Glutamatergic neuron (in vitro differentiated cells): ENCODE results near the gene GP2. TPM values are rescaled to one million over a fixed set of nuclear protein-coding genes. Genes with fewer than 3 reads are reported as not detected.

ENCODE experiments used
- DNase-seq: peaks from one replicate; pipeline ENCODE4 v3.0.0; 2022
- H3K27ac Mint-ChIP-seq: one replicate; pipeline ENCODE4 v1.8.0; 2020; ENCODE audit warnings: mild to moderate bottlenecking, mixed read lengths, inconsistent platforms; ENCODE audit not compliant: unreplicated experiment
- H3K27me3 Mint-ChIP-seq: one replicate; pipeline ENCODE4 v1.8.0; 2020; ENCODE audit warnings: mild to moderate bottlenecking, moderate library complexity, mixed read lengths, inconsistent platforms; ENCODE audit not compliant: unreplicated experiment
- H3K36me3 Mint-ChIP-seq: one replicate; pipeline ENCODE4 v1.8.0; 2020; ENCODE audit warnings: mild to moderate bottlenecking, mixed read lengths, inconsistent platforms; ENCODE audit not compliant: unreplicated experiment
- H3K4me1 Mint-ChIP-seq: one replicate; pipeline ENCODE4 v1.8.0; 2020; ENCODE audit warnings: mild to moderate bottlenecking, low read depth, mixed read lengths, inconsistent platforms; ENCODE audit not compliant: unreplicated experiment
- H3K4me3 Mint-ChIP-seq: one replicate; pipeline ENCODE4 v1.8.0; 2020; ENCODE audit warnings: mild to moderate bottlenecking, mixed read lengths, inconsistent platforms; ENCODE audit not compliant: unreplicated experiment
- H3K9me3 Mint-ChIP-seq: one replicate; pipeline ENCODE4 v1.8.0; 2020; ENCODE audit warnings: mild to moderate bottlenecking, moderate library complexity, mixed read lengths, inconsistent platforms; ENCODE audit not compliant: unreplicated experiment
- CTCF ChIP-seq: fragments of 200-600 bp; sonication (generic); IDR thresholded peaks from one replicate; pipeline ENCODE4 v1.5.0; 2021; ENCODE audit not compliant: partially characterized antibody, unreplicated experiment
- total RNA-seq: library from RNA; stranded (reverse); fragmentation: NEBNext Ultra II Directional; extraction: Animal tissue kit (Norgen Biotek cat#: 25700); gene quantifications from one replicate; pipeline ENCODE4 v1.2.1, GENCODE V29; 2021; ENCODE audit not compliant: unreplicated experiment

The GP2 gene
- total RNA-seq, 1 donor from 2014 or later = not detected

GRCh38 chr16:20289571-20289970 is 37.7 kb downstream of the GP2 start:
- Mint-ChIP-seq H3K4me1 (peaks cover 18% of the 10 kb centered on the region), H3K9me3 (no peaks in the 10 kb centered on the region), H3K4me3 (no peak overlapping the region), H3K36me3 (no peaks in the 10 kb centered on the region), H3K27ac (no peak overlapping the region), H3K27me3 (peaks cover 3% of the 10 kb centered on the region)
- DNase-seq = no peak
- TF ChIP-seq CTCF = no peak

GRCh38 chr16:20285993-20286499 is 41.3 kb downstream of the GP2 start:
- H3K36me3 Mint-ChIP-seq = peaks cover 6% of the 10 kb centered on the region
- TF ChIP-seq CTCF = no peak
- no peak overlapping the region for H3K4me3 Mint-ChIP-seq
- peaks cover 5% of the 10 kb centered on the region for H3K4me1 Mint-ChIP-seq
- no peak overlapping the region for H3K27ac Mint-ChIP-seq
- H3K9me3 Mint-ChIP-seq = no peaks in the 10 kb centered on the region
- H3K27me3 Mint-ChIP-seq = peaks cover 4% of the 10 kb centered on the region
- no peak for DNase-seq

GRCh38 chr16:20280259-20280658 is 47.1 kb downstream of the GP2 start:
- DNase-seq = no peak
- Mint-ChIP-seq H3K4me3 (no peak overlapping the region), H3K4me1 (no peaks in the 10 kb centered on the region), H3K27me3 (peaks cover 5% of the 10 kb centered on the region), H3K9me3 (peaks cover 2% of the 10 kb centered on the region), H3K27ac (no peak overlapping the region), H3K36me3 (peaks cover 12% of the 10 kb centered on the region)
- no peak for TF ChIP-seq CTCF

- Mint-ChIP-seq H3K4me1 (peaks cover 4% of the 10 kb centered on the region), H3K36me3 (no peaks in the 10 kb centered on the region), H3K27me3 (peaks cover 2% of the 10 kb centered on the region), H3K4me3 (no peak overlapping the region), H3K27ac (no peak overlapping the region), H3K9me3 (no peaks in the 10 kb centered on the region)
- no peak for TF ChIP-seq CTCF
- no peak for DNase-seq
These were observed 55.4 kb downstream of the GP2 start for GRCh38 chr16:20271893-20272292.

GRCh38 chr16:20268409-20268808 is 58.9 kb downstream of the GP2 start:
- DNase-seq = no peak
- Mint-ChIP-seq H3K27ac (no peak overlapping the region), H3K36me3 (no peaks in the 10 kb centered on the region), H3K27me3 (peaks cover 2% of the 10 kb centered on the region), H3K4me3 (no peak overlapping the region), H3K9me3 (no peaks in the 10 kb centered on the region), H3K4me1 (peaks cover 4% of the 10 kb centered on the region)
- no peak for TF ChIP-seq CTCF
